ENCODE results near the gene C13orf46.

The C13orf46 gene

GRCh38 chr13:114010401-114011101 lies 36.7 kb upstream of the C13orf46 start:
- in situ Hi-C loops (cut with HindIII; ENCODE audit: low sequenced_read_pairs), result no loop called here

GRCh38 chr13:114009590-114010400 lies 35.9 kb upstream of the C13orf46 start:
- in situ Hi-C loops (cut with HindIII; ENCODE audit: low sequenced_read_pairs), result no loop called here

GRCh38 chr13:114008964-114009589 lies 35.2 kb upstream of the C13orf46 start:
- in situ Hi-C loops (cut with HindIII; ENCODE audit: low sequenced_read_pairs), result no loop called here

- in situ Hi-C loops (cut with HindIII; ENCODE audit: low sequenced_read_pairs), result no loop called here
Observed at GRCh38 chr13:114007566-114007965, 33.7 kb upstream of the C13orf46 start.

GRCh38 chr13:114005206-114005724 lies 31.4 kb upstream of the C13orf46 start:
- in situ Hi-C loops (cut with HindIII; ENCODE audit: low sequenced_read_pairs), result no loop called here

GRCh38 chr13:114004420-114005205 lies 30.7 kb upstream of the C13orf46 start:
- in situ Hi-C loops (cut with HindIII; ENCODE audit: low sequenced_read_pairs), result no loop called here

- in situ Hi-C loops (cut with HindIII; ENCODE audit: low sequenced_read_pairs), result no loop called here
Observed at GRCh38 chr13:114002771-114003321, 29.0 kb upstream of the C13orf46 start.

GRCh38 chr13:114002009-114002544 lies 28.2 kb upstream of the C13orf46 start:
- in situ Hi-C loops (cut with HindIII; ENCODE audit: low sequenced_read_pairs), result no loop called here

- in situ Hi-C loops (cut with HindIII; ENCODE audit: low sequenced_read_pairs), result no loop called here
Observed at GRCh38 chr13:114001331-114002008, 27.6 kb upstream of the C13orf46 start.

GRCh38 chr13:114000151-114001040 lies 26.5 kb upstream of the C13orf46 start:
- in situ Hi-C loops (cut with HindIII; ENCODE audit: low sequenced_read_pairs), result no loop called here

- in situ Hi-C loops (cut with HindIII; ENCODE audit: low sequenced_read_pairs), result loop anchor here (5.0 to 10.0 kb wide), 2 partner anchors 58 to 115 kb away; no protein-coding TSS in a partner anchor
Observed at GRCh38 chr13:113999618-113999910, 25.7 kb upstream of the C13orf46 start.

- in situ Hi-C loops (cut with HindIII; ENCODE audit: low sequenced_read_pairs), result loop anchor here (5.0 to 10.0 kb wide), 2 partner anchors 58 to 116 kb away; no protein-coding TSS in a partner anchor
Observed at GRCh38 chr13:113998781-113999617, 25.1 kb upstream of the C13orf46 start.

GRCh38 chr13:113997845-113998751 lies 24.2 kb upstream of the C13orf46 start:
- in situ Hi-C loops (cut with HindIII; ENCODE audit: low sequenced_read_pairs), result loop anchor here (5.0 to 10.0 kb wide), 2 partner anchors 59 to 117 kb away; no protein-coding TSS in a partner anchor

GRCh38 chr13:113996912-113997745 lies 23.3 kb upstream of the C13orf46 start:
- in situ Hi-C loops (cut with HindIII; ENCODE audit: low sequenced_read_pairs), result loop anchor here (5.0 to 10.0 kb wide), 2 partner anchors 60 to 118 kb away; no protein-coding TSS in a partner anchor

GRCh38 chr13:113996081-113996911 lies 22.4 kb upstream of the C13orf46 start:
- in situ Hi-C loops (cut with HindIII; ENCODE audit: low sequenced_read_pairs), result loop anchor here (5.0 to 10.0 kb wide), 2 partner anchors 61 to 119 kb away; no protein-coding TSS in a partner anchor
